ENCODE results near the gene HBQ1.
"Not testable (repeated sequence)": the region's sequence is repeated elsewhere in the genome, so short reads cannot be mapped to it uniquely, and the experiment has no call there.

GRCh38 chr16:153129-153521, 27.1 kb upstream of the HBQ1 start:
- TF ChIP-seq, protein P1, sequence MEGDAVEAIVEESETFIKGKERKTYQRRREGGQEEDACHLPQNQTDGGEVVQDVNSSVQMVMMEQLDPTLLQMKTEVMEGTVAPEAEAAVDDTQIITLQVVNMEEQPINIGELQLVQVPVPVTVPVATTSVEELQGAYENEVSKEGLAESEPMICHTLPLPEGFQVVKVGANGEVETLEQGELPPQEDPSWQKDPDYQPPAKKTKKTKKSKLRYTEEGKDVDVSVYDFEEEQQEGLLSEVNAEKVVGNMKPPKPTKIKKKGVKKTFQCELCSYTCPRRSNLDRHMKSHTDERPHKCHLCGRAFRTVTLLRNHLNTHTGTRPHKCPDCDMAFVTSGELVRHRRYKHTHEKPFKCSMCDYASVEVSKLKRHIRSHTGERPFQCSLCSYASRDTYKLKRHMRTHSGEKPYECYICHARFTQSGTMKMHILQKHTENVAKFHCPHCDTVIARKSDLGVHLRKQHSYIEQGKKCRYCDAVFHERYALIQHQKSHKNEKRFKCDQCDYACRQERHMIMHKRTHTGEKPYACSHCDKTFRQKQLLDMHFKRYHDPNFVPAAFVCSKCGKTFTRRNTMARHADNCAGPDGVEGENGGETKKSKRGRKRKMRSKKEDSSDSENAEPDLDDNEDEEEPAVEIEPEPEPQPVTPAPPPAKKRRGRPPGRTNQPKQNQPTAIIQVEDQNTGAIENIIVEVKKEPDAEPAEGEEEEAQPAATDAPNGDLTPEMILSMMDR (IDR thresholded peaks at IDR 0.05) = not testable (repeated sequence)
- not testable (repeated sequence) for TF ChIP-seq POLR2A (IDR thresholded peaks at IDR 0.05)
